GM19467 (cell line): ENCODE data around the gene WNT9B.

ENCODE experiments used
- ATAC-seq: cut with Tn5 transposase; IDR thresholded peaks from one replicate; pipeline ENCODE4 v1.9.1; 2021; ENCODE audit warnings: mild to moderate bottlenecking, moderate library complexity; ENCODE audit not compliant: unreplicated experiment

The WNT9B gene

GRCh38 chr17:46851029-46851741, at the start of gene WNT9B:
Gene WNT9B, plus strand, starts transcription at chr17:46851583. Its CDS starts 56 bp downstream, at chr17:46851639.
- no peak for ATAC-seq

GRCh38 chr17:46802800-46803199, 48.6 kb upstream of the WNT9B start:
- no peak for ATAC-seq

- no peak for ATAC-seq
These were observed 47.8 kb upstream of the WNT9B start for GRCh38 chr17:46803544-46803943.

GRCh38 chr17:46805771-46806170, 45.6 kb upstream of the WNT9B start:
- ATAC-seq: no peak

- ATAC-seq: no peak
These were observed 42.2 kb upstream of the WNT9B start for GRCh38 chr17:46809110-46809571.

- ATAC-seq: no peak
These were observed 40.5 kb upstream of the WNT9B start for GRCh38 chr17:46810837-46811236.

GRCh38 chr17:46811978-46812583, 39.3 kb upstream of the WNT9B start:
- no peak for ATAC-seq

GRCh38 chr17:46812624-46813318, 38.6 kb upstream of the WNT9B start:
- no peak for ATAC-seq

- ATAC-seq: no peak
These were observed 37.5 kb upstream of the WNT9B start for GRCh38 chr17:46813920-46814319.

GRCh38 chr17:46814446-46814845, 36.9 kb upstream of the WNT9B start:
- ATAC-seq: no peak

- no peak for ATAC-seq
These were observed 35.7 kb upstream of the WNT9B start for GRCh38 chr17:46815474-46816353.

GRCh38 chr17:46817151-46817900, 34.1 kb upstream of the WNT9B start:
- no peak for ATAC-seq

GRCh38 chr17:46817901-46818209, 33.5 kb upstream of the WNT9B start:
- no peak for ATAC-seq

GRCh38 chr17:46818316-46818928, 33.0 kb upstream of the WNT9B start, which contains the start of gene WNT3:
Gene WNT3, minus strand, starts transcription at chr17:46818692. Its CDS starts 95 bp downstream, at chr17:46818597.
- no peak for ATAC-seq

GRCh38 chr17:46818929-46819859, 32.2 kb upstream of the WNT9B start:
- no peak for ATAC-seq

GRCh38 chr17:46819906-46820351, 31.5 kb upstream of the WNT9B start:
- no peak for ATAC-seq

- no peak for ATAC-seq
These were observed 30.6 kb upstream of the WNT9B start for GRCh38 chr17:46820592-46821450.
